ENCODE measurements around the gene LRRC75A. TPM values are rescaled to one million over a fixed set of nuclear protein-coding genes. Genes with fewer than 3 reads are reported as not detected.
A peak's percentile ranks its signal among the peaks of the same experiment; 100 is the strongest.
"Not testable (repeated sequence)": the region's sequence is repeated elsewhere in the genome, so short reads cannot be mapped to it uniquely, and the experiment has no call there.

LRRC75A gene
- polyA plus RNA-seq, 3 donors: 1.0 to 2.4 (median 1.4) TPM

GRCh38 chr17:16398270-16399267 lies 93.4 kb downstream of the LRRC75A start:
- H3K4me1 ChIP-seq (ENCODE audit: control insufficient read depth in 1 of 2, insufficient read depth in 2 of 2, low read length in 2 of 2): no peaks in the 10 kb centered on the region
- no peaks in the 10 kb centered on the region for H3K36me3 ChIP-seq (replicated peaks in 1 of 2; ENCODE audit: control insufficient read depth in 1 of 2, insufficient read depth in 2 of 2, low read length in 2 of 2)
- no peak overlapping the region for H3K27ac ChIP-seq (ENCODE audit: low read depth in 1 of 2, low read length in 2 of 2)
- no peaks in the 10 kb centered on the region for H3K27me3 ChIP-seq (ENCODE audit: control insufficient read depth in 2 of 2, insufficient read depth in 2 of 2, low read length in 2 of 2)
- H3K9me3 ChIP-seq (replicated peaks in 1 of 2; ENCODE audit: control insufficient read depth in 1 of 2, insufficient read depth in 1 of 2, low read length in 2 of 2): no peaks in the 10 kb centered on the region
- no peak overlapping the region for H3K4me3 ChIP-seq (replicated peaks in 1 of 3; ENCODE audit: low read depth in 2 of 3, low read length in 3 of 3)
- 3% methylated on average over 3 of the region's 9 CpGs for WGBS (ENCODE audit: insufficient coverage)
- intact Hi-C loops (cut with micrococcal nuclease): no loop called here
- Mint-ChIP-seq H3K9me3 (peaks cover 0 to 3% (median 0%) of the 10 kb centered on the region in 7 donors), H3K27ac (no peak overlapping the region), H3K4me1 (peaks cover 2% of the 10 kb centered on the region), H3K36me3 (no peaks in the 10 kb centered on the region), H3K27me3 (ENCODE audit: low read depth in 3 of 3) (peaks cover 2 to 10% (median 3%) of the 10 kb centered on the region in 3 donors), H3K4me3 (no peak overlapping the region)
- peak overlapping the region; percentile 36 for H2AFZ ChIP-seq (ENCODE audit: insufficient read depth, low read depth, low read length, poor library complexity, severe bottlenecking)
- H3K9ac ChIP-seq (ENCODE audit: insufficient read depth, low read length, poor library complexity, severe bottlenecking): no peak overlapping the region
- no peaks in the 10 kb centered on the region for H4K20me1 ChIP-seq (ENCODE audit: insufficient read depth, low read length)
- no peak for DNase-seq
- TF ChIP-seq CTCF (IDR thresholded peaks at IDR 0.05): no peak
- H3K4me2 ChIP-seq (replicated peaks; ENCODE audit: extremely low read depth, low read length, poor library complexity, severe bottlenecking): no peak overlapping the region
- no peaks in the 10 kb centered on the region for H3K79me2 ChIP-seq (ENCODE audit: insufficient read depth, low read length)

- Mint-ChIP-seq H3K27ac (peak overlapping the region in 1 of 7 donors; percentile 11), H3K27me3 (ENCODE audit: low read depth in 3 of 3) (peaks cover 2 to 12% (median 3%) of the 10 kb centered on the region in 3 donors)
- H3K4me3 Mint-ChIP-seq; H3K4me2 ChIP-seq (replicated peaks; ENCODE audit: extremely low read depth, low read length, poor library complexity, severe bottlenecking); H2AFZ ChIP-seq (ENCODE audit: insufficient read depth, low read depth, low read length, poor library complexity, severe bottlenecking); H3K27me3 ChIP-seq (ENCODE audit: control insufficient read depth in 2 of 2, insufficient read depth in 2 of 2, low read length in 2 of 2); H3K4me1 Mint-ChIP-seq; H3K36me3 Mint-ChIP-seq; H3K79me2 ChIP-seq (ENCODE audit: insufficient read depth, low read length); DNase-seq; H3K9me3 ChIP-seq (replicated peaks in 1 of 2; ENCODE audit: control insufficient read depth in 1 of 2, insufficient read depth in 1 of 2, low read length in 2 of 2); H3K4me1 ChIP-seq (ENCODE audit: control insufficient read depth in 1 of 2, insufficient read depth in 2 of 2, low read length in 2 of 2); H4K20me1 ChIP-seq (ENCODE audit: insufficient read depth, low read length); H3K9me3 Mint-ChIP-seq; H3K9ac ChIP-seq (ENCODE audit: insufficient read depth, low read length, poor library complexity, severe bottlenecking); intact Hi-C loops (cut with micrococcal nuclease); H3K27ac ChIP-seq (ENCODE audit: low read depth in 1 of 2, low read length in 2 of 2); H3K36me3 ChIP-seq (replicated peaks in 1 of 2; ENCODE audit: control insufficient read depth in 1 of 2, insufficient read depth in 2 of 2, low read length in 2 of 2); H3K4me3 ChIP-seq (replicated peaks in 1 of 3; ENCODE audit: low read depth in 2 of 3, low read length in 3 of 3): not testable (repeated sequence)
- WGBS (ENCODE audit: insufficient coverage): 21% methylated on average over 1 of the region's 2 CpGs
Observed at GRCh38 chr17:16396693-16397092, 95.3 kb downstream of the LRRC75A start.

GRCh38 chr17:16395887-16396286 lies 96.1 kb downstream of the LRRC75A start:
- not testable (repeated sequence) for H3K4me1 ChIP-seq (ENCODE audit: control insufficient read depth in 1 of 2, insufficient read depth in 2 of 2, low read length in 2 of 2); H3K27ac Mint-ChIP-seq
- 86% methylated on average over 1 of the region's 4 CpGs for WGBS (ENCODE audit: insufficient coverage)

GRCh38 chr17:16392491-16392890 lies 99.5 kb downstream of the LRRC75A start:
- H3K79me2 ChIP-seq (ENCODE audit: insufficient read depth, low read length); H3K4me3 ChIP-seq (replicated peaks in 1 of 3; ENCODE audit: low read depth in 2 of 3, low read length in 3 of 3); H3K4me1 Mint-ChIP-seq; intact Hi-C loops (cut with micrococcal nuclease); H3K9me3 ChIP-seq (replicated peaks in 1 of 2; ENCODE audit: control insufficient read depth in 1 of 2, insufficient read depth in 1 of 2, low read length in 2 of 2); H3K27ac Mint-ChIP-seq; H3K27me3 ChIP-seq (ENCODE audit: control insufficient read depth in 2 of 2, insufficient read depth in 2 of 2, low read length in 2 of 2); H3K9me3 Mint-ChIP-seq; H3K36me3 Mint-ChIP-seq; H3K4me2 ChIP-seq (replicated peaks; ENCODE audit: extremely low read depth, low read length, poor library complexity, severe bottlenecking); H4K20me1 ChIP-seq (ENCODE audit: insufficient read depth, low read length); H3K9ac ChIP-seq (ENCODE audit: insufficient read depth, low read length, poor library complexity, severe bottlenecking); H3K4me3 Mint-ChIP-seq; H3K4me1 ChIP-seq (ENCODE audit: control insufficient read depth in 1 of 2, insufficient read depth in 2 of 2, low read length in 2 of 2); H3K36me3 ChIP-seq (replicated peaks in 1 of 2; ENCODE audit: control insufficient read depth in 1 of 2, insufficient read depth in 2 of 2, low read length in 2 of 2); DNase-seq; H2AFZ ChIP-seq (ENCODE audit: insufficient read depth, low read depth, low read length, poor library complexity, severe bottlenecking); H3K27ac ChIP-seq (ENCODE audit: low read depth in 1 of 2, low read length in 2 of 2): not testable (repeated sequence)
- 100% methylated on average over 6 of the region's 11 CpGs for WGBS (ENCODE audit: insufficient coverage)
- peaks cover 2 to 18% (median 7%) of the 10 kb centered on the region in 3 donors for H3K27me3 Mint-ChIP-seq (ENCODE audit: low read depth in 3 of 3)

More at GRCh38 chr17:16395887-16396286, 96.1 kb downstream of the LRRC75A start:
- H3K9me3 ChIP-seq (replicated peaks in 1 of 2; ENCODE audit: control insufficient read depth in 1 of 2, insufficient read depth in 1 of 2, low read length in 2 of 2); H3K4me2 ChIP-seq (replicated peaks; ENCODE audit: extremely low read depth, low read length, poor library complexity, severe bottlenecking); H3K27ac ChIP-seq (ENCODE audit: low read depth in 1 of 2, low read length in 2 of 2); DNase-seq; intact Hi-C loops (cut with micrococcal nuclease); H3K27me3 ChIP-seq (ENCODE audit: control insufficient read depth in 2 of 2, insufficient read depth in 2 of 2, low read length in 2 of 2); H3K36me3 Mint-ChIP-seq; H3K9me3 Mint-ChIP-seq; H3K4me3 Mint-ChIP-seq; H3K4me1 Mint-ChIP-seq; H3K9ac ChIP-seq (ENCODE audit: insufficient read depth, low read length, poor library complexity, severe bottlenecking); H3K4me3 ChIP-seq (replicated peaks in 1 of 3; ENCODE audit: low read depth in 2 of 3, low read length in 3 of 3); H4K20me1 ChIP-seq (ENCODE audit: insufficient read depth, low read length); H3K79me2 ChIP-seq (ENCODE audit: insufficient read depth, low read length); H3K36me3 ChIP-seq (replicated peaks in 1 of 2; ENCODE audit: control insufficient read depth in 1 of 2, insufficient read depth in 2 of 2, low read length in 2 of 2); H2AFZ ChIP-seq (ENCODE audit: insufficient read depth, low read depth, low read length, poor library complexity, severe bottlenecking): not testable (repeated sequence)
- H3K27me3 Mint-ChIP-seq (ENCODE audit: low read depth in 3 of 3): peaks cover 3 to 12% (median 3%) of the 10 kb centered on the region in 3 donors
